Activated CD8-positive, alpha-beta T cell treated with anti-CD3 and anti-CD28 coated beads, Interleukin-2, amount 10 ng/mL, durations not matched to agents 7 days and 5 days (primary cell): ENCODE results near the gene C14orf132. TPM values are rescaled to one million over a fixed set of nuclear protein-coding genes. Genes with fewer than 3 reads are reported as not detected.
A peak's percentile ranks its signal among the peaks of the same experiment; 100 is the strongest.

Experiments
- ATAC-seq: fragments of 150-1000 bp; cut with Tn5 transposase; one replicate; pipeline ENCODE4 v1.10.0; 2021; ENCODE audit warnings: moderate library complexity
- CTCF ChIA-PET: fragments of 350-600 bp; sonication (Branson Sonifier 250); formaldehyde crosslinking; loops from one replicate; lab custom pipeline; 2021; ENCODE audit warnings: antibody characterized with exemption; lab: Charles Lee
- POLR2A ChIA-PET: fragments of 350-600 bp; sonication (Branson Sonifier 250); formaldehyde crosslinking; loops from one replicate; lab custom pipeline; 2021; ENCODE audit warnings: antibody characterized with exemption; lab: Charles Lee
- DNase-seq: peaks from one replicate; pipeline ENCODE4 v3.0.0-alpha.2; 2020
- H3K27ac Mint-ChIP-seq: one replicate; pipeline ENCODE4 v1.8.0; 2021; ENCODE audit warnings: mild to moderate bottlenecking, mixed read lengths
- H3K27me3 Mint-ChIP-seq: one replicate; pipeline ENCODE4 v1.8.0; 2021; ENCODE audit warnings: low read depth, mixed read lengths
- H3K36me3 Mint-ChIP-seq: one replicate; pipeline ENCODE4 v1.8.0; 2021; ENCODE audit warnings: low read depth, mixed read lengths
- H3K4me1 Mint-ChIP-seq: one replicate; pipeline ENCODE4 v1.8.0; 2021; ENCODE audit warnings: low read depth, mixed read lengths
- H3K4me3 Mint-ChIP-seq: one replicate; pipeline ENCODE4 v1.8.0; 2021; ENCODE audit warnings: mild to moderate bottlenecking, mixed read lengths
- H3K9me3 Mint-ChIP-seq: one replicate; pipeline ENCODE4 v1.8.0; 2022; ENCODE audit warnings: mixed read lengths; ENCODE audit not compliant: insufficient read depth
- total RNA-seq, 2 experiments: library from RNA; stranded (reverse); gene quantifications; one replicate each; pipeline ENCODE4 v1.2.3, GENCODE V29; 2021

The C14orf132 gene
- total RNA-seq, 2 experiments from 2014 or later: 0.42 to 0.50 TPM

- no peak for DNase-seq
- CTCF ChIA-PET: no interaction called here
- no peak overlapping the region for H3K27ac Mint-ChIP-seq
- peaks cover 18% of the 10 kb centered on the region for H3K4me1 Mint-ChIP-seq
- no peak for ATAC-seq
- no peaks in the 10 kb centered on the region for H3K9me3 Mint-ChIP-seq
- no peaks in the 10 kb centered on the region for H3K36me3 Mint-ChIP-seq
- POLR2A ChIA-PET: no interaction called here
- H3K27me3 Mint-ChIP-seq: peaks cover 7% of the 10 kb centered on the region
- H3K4me3 Mint-ChIP-seq: no peak overlapping the region
Measured at GRCh38 chr14:96121660-96122395, 82.7 kb downstream of the C14orf132 start.

- peaks cover 21% of the 10 kb centered on the region for H3K4me1 Mint-ChIP-seq
- POLR2A ChIA-PET: no interaction called here
- no peaks in the 10 kb centered on the region for H3K36me3 Mint-ChIP-seq
- no peak overlapping the region for H3K27ac Mint-ChIP-seq
- no peaks in the 10 kb centered on the region for H3K9me3 Mint-ChIP-seq
- DNase-seq (no peak), ATAC-seq (no peak)
- CTCF ChIA-PET: no interaction called here
- H3K27me3 Mint-ChIP-seq: peaks cover 7% of the 10 kb centered on the region
- no peak overlapping the region for H3K4me3 Mint-ChIP-seq
Measured at GRCh38 chr14:96122496-96122895, 83.3 kb downstream of the C14orf132 start.

- CTCF ChIA-PET: interaction anchor here (1.6 kb wide), 1 partner anchor 25 kb away, joined by 7 read pairs; no protein-coding TSS in a partner anchor
- POLR2A ChIA-PET: no interaction called here
- H3K27me3 Mint-ChIP-seq: peaks cover 6% of the 10 kb centered on the region
Measured at GRCh38 chr14:96125536-96125935, 86.4 kb downstream of the C14orf132 start.

GRCh38 chr14:96126339-96126782 lies 87.2 kb downstream of the C14orf132 start:
- DNase-seq: peak; percentile 43
- ChIA-PET CTCF (interaction anchor here (1.6 kb wide), 1 partner anchor 26 kb away, joined by 7 read pairs; no protein-coding TSS in a partner anchor), POLR2A (interaction anchor here (0.6 kb wide), 1 partner anchor 171 kb away, joined by 3 read pairs; no protein-coding TSS in a partner anchor)
- H3K4me1 Mint-ChIP-seq: peaks cover 21% of the 10 kb centered on the region
- H3K36me3 Mint-ChIP-seq: no peaks in the 10 kb centered on the region
- peaks cover 6% of the 10 kb centered on the region for H3K27me3 Mint-ChIP-seq
- H3K9me3 Mint-ChIP-seq: no peaks in the 10 kb centered on the region
- peak overlapping the region; percentile 58 for H3K27ac Mint-ChIP-seq
- peak; percentile 85 for ATAC-seq
- peak overlapping the region; percentile 39 for H3K4me3 Mint-ChIP-seq

More at GRCh38 chr14:96125536-96125935, 86.4 kb downstream of the C14orf132 start:
- Mint-ChIP-seq H3K27ac (no peak overlapping the region), H3K4me3 (no peak overlapping the region), H3K9me3 (no peaks in the 10 kb centered on the region), H3K36me3 (no peaks in the 10 kb centered on the region), H3K4me1 (peaks cover 21% of the 10 kb centered on the region)
- ATAC-seq (no peak), DNase-seq (no peak)

- ChIA-PET POLR2A (interaction anchor here (0.6 kb wide), 1 partner anchor 170 kb away, joined by 3 read pairs; no protein-coding TSS in a partner anchor), CTCF (interaction anchor here (1.6 kb wide), 1 partner anchor 26 kb away, joined by 7 read pairs; no protein-coding TSS in a partner anchor)
- Mint-ChIP-seq H3K27ac (peak overlapping the region; percentile 58), H3K36me3 (no peaks in the 10 kb centered on the region), H3K4me3 (no peak overlapping the region), H3K9me3 (no peaks in the 10 kb centered on the region), H3K27me3 (peaks cover 6% of the 10 kb centered on the region), H3K4me1 (peaks cover 21% of the 10 kb centered on the region)
- ATAC-seq: no peak
- DNase-seq: no peak
Measured at GRCh38 chr14:96126783-96127271, 87.7 kb downstream of the C14orf132 start.

- no peak overlapping the region for H3K27ac Mint-ChIP-seq
- H3K4me1 Mint-ChIP-seq: peaks cover 16% of the 10 kb centered on the region
- H3K36me3 Mint-ChIP-seq: no peaks in the 10 kb centered on the region
- ChIA-PET POLR2A (no interaction called here), CTCF (no interaction called here)
- no peaks in the 10 kb centered on the region for H3K9me3 Mint-ChIP-seq
- no peak for ATAC-seq
- peaks cover 19% of the 10 kb centered on the region for H3K27me3 Mint-ChIP-seq
- DNase-seq: no peak
- no peak overlapping the region for H3K4me3 Mint-ChIP-seq
Measured at GRCh38 chr14:96129128-96129736, 90.1 kb downstream of the C14orf132 start.

GRCh38 chr14:96130391-96130790 lies 91.2 kb downstream of the C14orf132 start:
- CTCF ChIA-PET: no interaction called here
- Mint-ChIP-seq H3K4me3 (no peak overlapping the region), H3K27me3 (peaks cover 22% of the 10 kb centered on the region), H3K27ac (no peak overlapping the region), H3K36me3 (no peaks in the 10 kb centered on the region), H3K9me3 (no peaks in the 10 kb centered on the region), H3K4me1 (peaks cover 16% of the 10 kb centered on the region)
- no peak for ATAC-seq
- POLR2A ChIA-PET: no interaction called here
- no peak for DNase-seq

- H3K36me3 Mint-ChIP-seq: no peaks in the 10 kb centered on the region
- POLR2A ChIA-PET: no interaction called here
- DNase-seq: no peak
Measured at GRCh38 chr14:96130854-96131253, 91.7 kb downstream of the C14orf132 start.

GRCh38 chr14:96131836-96132235 lies 92.7 kb downstream of the C14orf132 start:
- H3K27me3 Mint-ChIP-seq: peaks cover 19% of the 10 kb centered on the region
- ChIA-PET POLR2A (no interaction called here), CTCF (no interaction called here)
- H3K27ac Mint-ChIP-seq: no peak overlapping the region
- H3K36me3 Mint-ChIP-seq: no peaks in the 10 kb centered on the region
- DNase-seq: no peak
- H3K9me3 Mint-ChIP-seq: no peaks in the 10 kb centered on the region
- ATAC-seq: no peak
- no peak overlapping the region for H3K4me3 Mint-ChIP-seq
- H3K4me1 Mint-ChIP-seq: peaks cover 3% of the 10 kb centered on the region

More at GRCh38 chr14:96130854-96131253, 91.7 kb downstream of the C14orf132 start:
- no peak for ATAC-seq
- H3K27ac Mint-ChIP-seq: no peak overlapping the region
- H3K9me3 Mint-ChIP-seq: no peaks in the 10 kb centered on the region
- CTCF ChIA-PET: no interaction called here
- peaks cover 13% of the 10 kb centered on the region for H3K4me1 Mint-ChIP-seq
- H3K4me3 Mint-ChIP-seq: no peak overlapping the region
- H3K27me3 Mint-ChIP-seq: peaks cover 22% of the 10 kb centered on the region

- CTCF ChIA-PET: no interaction called here
- no peak for DNase-seq
Measured at GRCh38 chr14:96134508-96134907, 95.3 kb downstream of the C14orf132 start.

GRCh38 chr14:96135285-96135684 lies 96.1 kb downstream of the C14orf132 start:
- Mint-ChIP-seq H3K27me3 (peaks cover 16% of the 10 kb centered on the region), H3K27ac (no peak overlapping the region), H3K4me3 (no peak overlapping the region), H3K9me3 (no peaks in the 10 kb centered on the region), H3K4me1 (no peaks in the 10 kb centered on the region), H3K36me3 (no peaks in the 10 kb centered on the region)
- CTCF ChIA-PET: no interaction called here
- DNase-seq (no peak), ATAC-seq (no peak)
- POLR2A ChIA-PET: no interaction called here

More at GRCh38 chr14:96134508-96134907, 95.3 kb downstream of the C14orf132 start:
- H3K4me3 Mint-ChIP-seq: no peak overlapping the region
- POLR2A ChIA-PET: no interaction called here
- H3K36me3 Mint-ChIP-seq: no peaks in the 10 kb centered on the region
- no peak overlapping the region for H3K27ac Mint-ChIP-seq
- H3K4me1 Mint-ChIP-seq: no peaks in the 10 kb centered on the region
- ATAC-seq: no peak
- H3K27me3 Mint-ChIP-seq: peaks cover 16% of the 10 kb centered on the region
- no peaks in the 10 kb centered on the region for H3K9me3 Mint-ChIP-seq
